Loucy (cell line): ENCODE measurements around the gene KIF18B.

Source experiments
- H2AFZ ChIP-seq: fragments of 200-600 bp; sonication (generic); 2 replicates; pipeline ENCODE4 v1.6.0; 2016; ENCODE audit warnings: antibody characterized with exemption, mild to moderate bottlenecking, low read length, moderate library complexity
- H3F3A ChIP-seq: fragments of 200-600 bp; 2 replicates; pipeline ENCODE4 v1.6.0; 2016; ENCODE audit warnings: antibody characterized with exemption, low read depth, mild to moderate bottlenecking
- H3K27me3 ChIP-seq: fragments of 200-600 bp; sonication (generic); 2 replicates; pipeline ENCODE4 v1.6.1; 2014; ENCODE audit warnings: low read length, mild to moderate bottlenecking; ENCODE audit not compliant: insufficient read depth, poor library complexity, severe bottlenecking
- H3K36me3 ChIP-seq: fragments of 200-600 bp; sonication (generic); 2 replicates; pipeline ENCODE4 v1.6.1; 2016; ENCODE audit warnings: low read length; ENCODE audit not compliant: insufficient read depth
- H3K4me1 ChIP-seq: fragments of 200-600 bp; sonication (generic); 2 replicates; pipeline ENCODE4 v1.5.1; 2014; ENCODE audit warnings: low read length, mild to moderate bottlenecking; ENCODE audit not compliant: insufficient read depth, poor library complexity, severe bottlenecking
- H3K4me2 ChIP-seq: fragments of 200-600 bp; sonication (generic); 2 replicates; pipeline ENCODE4 v1.6.0; 2014; ENCODE audit warnings: antibody characterized with exemption, low read length, low read depth, mild to moderate bottlenecking; ENCODE audit not compliant: poor library complexity, severe bottlenecking
- H3K4me3 ChIP-seq: fragments of 200-600 bp; sonication (generic); 2 replicates; pipeline ENCODE4 v1.5.1; 2014; ENCODE audit warnings: low read length, mild to moderate bottlenecking, mixed read lengths; ENCODE audit not compliant: poor library complexity, severe bottlenecking
- H3K79me2 ChIP-seq: fragments of 200-600 bp; sonication (generic); 2 replicates; pipeline ENCODE4 v1.6.1; 2014; ENCODE audit warnings: low read length; ENCODE audit not compliant: insufficient read depth
- H3K9ac ChIP-seq: fragments of 200-600 bp; sonication (generic); 2 replicates; pipeline ENCODE4 v1.6.0; 2014; ENCODE audit warnings: mild to moderate bottlenecking, low read depth, low read length, moderate library complexity; ENCODE audit not compliant: poor library complexity, severe bottlenecking
- H3K9me2 ChIP-seq: fragments of 200-600 bp; sonication (generic); replicated peaks from 2 replicates; pipeline ENCODE4 v1.6.1; 2016; ENCODE audit warnings: low read depth, low read length, mixed read lengths
- H3K9me3 ChIP-seq: fragments of 200-600 bp; sonication (generic); 2 replicates; pipeline ENCODE4 v1.6.1; 2014; ENCODE audit warnings: mild to moderate bottlenecking, antibody characterized with exemption, low read length, low read depth; ENCODE audit not compliant: insufficient read depth
- H4K20me1 ChIP-seq: fragments of 200-600 bp; sonication (generic); 2 replicates; pipeline ENCODE4 v1.6.0; 2014; ENCODE audit warnings: antibody characterized with exemption, low read length, mild to moderate bottlenecking; ENCODE audit not compliant: insufficient read depth, poor library complexity, severe bottlenecking
- CTCF ChIP-seq: fragments of 200-600 bp; sonication (generic); conservative IDR thresholded peaks from 2 replicates; pipeline ENCODE4 v1.5.1; 2014; ENCODE audit warnings: mild to moderate bottlenecking, antibody characterized with exemption, low read length
- EZH2phosphoT487 ChIP-seq: fragments of 200-600 bp; IDR thresholded peaks from 2 replicates; pipeline ENCODE4 v1.6.1; 2018; ENCODE audit warnings: antibody characterized with exemption, mild to moderate bottlenecking, moderate library complexity, borderline replicate concordance

The KIF18B gene

DNA sequence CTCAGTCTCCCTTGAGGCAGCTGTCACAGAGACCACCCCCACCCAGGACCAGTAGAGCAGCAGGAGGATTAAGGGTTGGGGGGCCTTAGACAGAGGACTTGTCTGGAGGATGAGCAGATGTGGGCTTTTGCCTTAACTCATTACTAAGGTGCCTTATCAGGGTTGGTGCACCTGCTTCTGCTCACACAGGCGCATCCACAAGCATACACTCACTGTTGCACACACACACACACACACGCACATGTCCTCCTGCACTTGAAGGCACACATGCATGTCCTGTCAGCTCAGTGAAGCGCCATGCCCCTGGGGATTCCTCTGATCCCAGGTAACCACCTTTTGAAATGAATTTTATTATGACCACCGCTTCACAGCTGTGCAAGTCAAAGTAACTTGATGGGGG, 33.4 kb downstream of the KIF18B start:
- Histone ChIP-seq H3K9me3 (no peaks in the 10 kb centered on the region), H3F3A (no peaks in the 10 kb centered on the region), H3K4me3 (no peak overlapping the region), H2AFZ (no peak overlapping the region), H3K27me3 (no peaks in the 10 kb centered on the region), H3K9ac (no peak overlapping the region), H4K20me1 (no peaks in the 10 kb centered on the region), H3K79me2 (no peaks in the 10 kb centered on the region), H3K4me1 (no peaks in the 10 kb centered on the region), H3K36me3 (no peaks in the 10 kb centered on the region), H3K4me2 (no peak overlapping the region), H3K9me2 (no peaks in the 10 kb centered on the region)
- no peak for TF ChIP-seq CTCF
- no peak for TF ChIP-seq EZH2phosphoT487

DNA sequence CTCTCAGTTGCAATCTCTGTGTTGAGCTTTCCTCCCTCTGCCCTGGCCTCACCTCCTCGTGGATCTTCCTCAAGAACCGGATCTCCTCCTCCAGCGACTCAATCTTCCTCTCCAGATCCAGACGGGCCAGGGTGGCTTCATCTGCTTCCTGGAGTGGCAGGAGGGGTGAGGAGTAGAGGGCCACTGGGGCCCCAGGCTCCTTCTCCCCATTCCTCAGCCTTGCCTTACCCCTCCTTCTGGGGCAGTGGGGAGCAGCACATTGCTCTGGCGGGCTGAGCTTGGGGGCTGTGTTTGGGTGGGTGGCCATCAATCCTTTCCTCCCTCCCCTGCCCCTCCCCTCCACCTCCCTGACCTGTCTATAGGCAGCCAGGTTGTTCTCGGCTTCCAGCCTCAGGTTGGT, 33.9 kb downstream of the KIF18B start:
- Histone ChIP-seq H3K27me3 (no peaks in the 10 kb centered on the region), H3K4me1 (no peaks in the 10 kb centered on the region), H3K4me2 (no peak overlapping the region), H3K9ac (no peak overlapping the region), H3F3A (no peaks in the 10 kb centered on the region), H4K20me1 (no peaks in the 10 kb centered on the region), H2AFZ (peak overlapping the region; percentile 55; the same call in 1 of the 2 replicates), H3K36me3 (no peaks in the 10 kb centered on the region), H3K79me2 (no peaks in the 10 kb centered on the region), H3K9me2 (no peaks in the 10 kb centered on the region), H3K4me3 (no peak overlapping the region), H3K9me3 (no peaks in the 10 kb centered on the region)
- TF ChIP-seq CTCF (no peak), EZH2phosphoT487 (no peak)

DNA sequence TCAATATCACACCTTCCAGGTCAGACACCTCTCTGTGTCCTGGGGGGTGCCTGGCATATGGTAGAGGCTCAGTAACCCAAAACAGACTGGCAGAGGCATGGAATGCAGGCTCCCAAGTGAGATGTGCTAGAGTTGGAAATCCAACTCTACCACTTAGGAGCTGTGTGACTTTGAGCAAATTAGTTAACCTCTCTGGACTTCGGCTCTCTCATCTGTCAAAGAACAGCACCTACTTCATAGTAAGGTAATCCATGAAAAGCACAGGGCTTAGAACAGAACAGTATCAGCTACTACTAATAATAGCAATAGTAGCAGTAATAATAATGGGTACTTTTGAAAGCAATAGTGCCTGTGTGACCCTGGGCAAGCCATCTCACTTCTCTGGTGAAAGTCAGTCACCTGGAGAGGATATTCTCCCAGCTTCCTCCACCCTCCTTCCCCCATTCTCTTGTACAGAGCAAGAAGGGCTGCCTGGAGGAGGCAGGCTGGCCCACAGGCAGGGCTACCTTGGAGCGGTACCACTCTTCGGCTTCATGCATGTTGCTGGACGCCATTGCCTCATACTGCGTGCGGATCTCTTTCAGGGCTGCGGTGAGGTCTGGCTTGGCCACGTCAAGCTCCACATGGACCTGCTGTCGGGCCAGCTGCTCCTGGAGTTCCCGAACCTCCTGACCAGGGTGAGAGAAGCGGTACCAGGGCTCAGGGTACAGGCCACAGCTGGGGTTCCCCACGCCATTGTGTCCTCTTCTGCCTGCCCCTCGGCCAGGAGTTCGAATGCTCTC, 34.6 kb downstream of the KIF18B start:
- TF ChIP-seq EZH2phosphoT487 (no peak), CTCF (no peak)
- Histone ChIP-seq H3K4me3 (no peak overlapping the region), H2AFZ (peak overlapping the region; percentile 55; the same call in 1 of the 2 replicates), H3F3A (no peaks in the 10 kb centered on the region), H3K36me3 (no peaks in the 10 kb centered on the region), H3K9me3 (no peaks in the 10 kb centered on the region), H3K79me2 (no peaks in the 10 kb centered on the region), H3K27me3 (no peaks in the 10 kb centered on the region), H3K9me2 (no peaks in the 10 kb centered on the region), H3K4me2 (no peak overlapping the region), H3K9ac (no peak overlapping the region), H3K4me1 (no peaks in the 10 kb centered on the region), H4K20me1 (no peaks in the 10 kb centered on the region)
